Uterus (tissue), 2 donors: ENCODE measurements around the gene ARSG.

ENCODE experiments used
- POLR2A ChIP-seq, 2 donors: fragments of 450-650 bp; IDR thresholded peaks; one replicate each; pipeline ENCODE4 v1.6.1; 2016; ENCODE audit warnings: antibody characterized with exemption in 2 of 2, mild to moderate bottlenecking in 1 of 2, moderate library complexity in 1 of 2
- TF ChIP-seq, protein P1 (sequence below), 4 experiments: fragments of 200-600 bp in 2 of 4; fragments of 450-650 bp in 2 of 4; sonication (generic) in 2 of 4; IDR thresholded peaks; one replicate each; pipeline ENCODE4 v1.5.1; 2016 to 2019; ENCODE audit warnings: antibody characterized with exemption in 4 of 4, mild to moderate bottlenecking in 2 of 4, moderate library complexity in 1 of 4

GRCh38 chr17:68431045-68431608 lies 139.8 kb downstream of the ARSG start:
- TF ChIP-seq, protein P1, sequence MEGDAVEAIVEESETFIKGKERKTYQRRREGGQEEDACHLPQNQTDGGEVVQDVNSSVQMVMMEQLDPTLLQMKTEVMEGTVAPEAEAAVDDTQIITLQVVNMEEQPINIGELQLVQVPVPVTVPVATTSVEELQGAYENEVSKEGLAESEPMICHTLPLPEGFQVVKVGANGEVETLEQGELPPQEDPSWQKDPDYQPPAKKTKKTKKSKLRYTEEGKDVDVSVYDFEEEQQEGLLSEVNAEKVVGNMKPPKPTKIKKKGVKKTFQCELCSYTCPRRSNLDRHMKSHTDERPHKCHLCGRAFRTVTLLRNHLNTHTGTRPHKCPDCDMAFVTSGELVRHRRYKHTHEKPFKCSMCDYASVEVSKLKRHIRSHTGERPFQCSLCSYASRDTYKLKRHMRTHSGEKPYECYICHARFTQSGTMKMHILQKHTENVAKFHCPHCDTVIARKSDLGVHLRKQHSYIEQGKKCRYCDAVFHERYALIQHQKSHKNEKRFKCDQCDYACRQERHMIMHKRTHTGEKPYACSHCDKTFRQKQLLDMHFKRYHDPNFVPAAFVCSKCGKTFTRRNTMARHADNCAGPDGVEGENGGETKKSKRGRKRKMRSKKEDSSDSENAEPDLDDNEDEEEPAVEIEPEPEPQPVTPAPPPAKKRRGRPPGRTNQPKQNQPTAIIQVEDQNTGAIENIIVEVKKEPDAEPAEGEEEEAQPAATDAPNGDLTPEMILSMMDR (IDR thresholded peaks at IDR 0.05) = no peak
- no peak for TF ChIP-seq POLR2A (IDR thresholded peaks at IDR 0.05)
